Measurements from ENCODE around the gene JARID2. TPM values are rescaled to one million over a fixed set of nuclear protein-coding genes. Genes with fewer than 3 reads are reported as not detected.

JARID2 gene
- total and polyA plus RNA-seq, 2 of the 8 experiments (the other 6 are each of a cell fraction or from before 2014, with no cell fraction given): 60.1 to 239 TPM

DNA sequence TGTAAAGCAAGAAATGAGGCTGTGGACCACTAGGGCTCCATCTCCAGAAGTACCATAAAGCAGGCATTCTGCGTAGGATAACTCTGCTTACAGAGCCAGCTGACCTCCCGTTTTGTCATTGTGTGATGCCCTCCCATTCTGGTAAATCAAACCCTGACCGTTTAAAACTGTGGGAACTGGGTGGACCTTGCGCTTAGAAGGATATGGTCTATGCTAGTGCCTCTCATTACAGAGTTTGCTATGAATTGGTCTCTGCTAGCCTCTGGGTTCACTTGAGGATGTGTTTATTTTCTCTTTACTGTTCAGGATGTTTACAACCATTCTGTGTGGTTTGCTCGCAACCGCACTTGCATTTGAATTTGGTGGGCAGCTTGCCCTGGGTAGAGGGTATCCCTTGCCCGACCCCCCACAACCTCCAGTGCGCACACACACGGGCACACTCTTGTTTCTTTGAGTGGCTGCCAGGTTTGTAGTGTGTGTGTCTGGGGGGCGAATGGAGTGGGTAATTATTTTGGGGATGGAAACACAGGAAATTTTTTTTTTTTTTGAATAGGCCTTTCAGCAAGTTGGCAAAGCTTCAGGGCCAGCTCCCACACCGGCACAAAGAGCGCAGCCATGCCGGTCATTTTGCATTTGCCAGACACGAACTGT is 198.3 kb downstream of the JARID2 start:
- peaks cover 23% of the 10 kb centered on the region for H3K79me1 ChIP-seq (ENCODE audit: low read depth, low read length)
- no peak overlapping the region for H2BK5ac ChIP-seq (ENCODE audit: low read depth, low read length)
- H3K23ac ChIP-seq (ENCODE audit: insufficient read length): no peak overlapping the region
- H2BK15ac ChIP-seq (ENCODE audit: low read length): no peak overlapping the region
- no peak overlapping the region for H3K27ac ChIP-seq (ENCODE audit: low read depth, low read length)
- DNase-seq (ENCODE audit: low read depth in 1 of 2, low spot score in 2 of 2) (no peak), FAIRE-seq (no peak)
- ChIA-PET CTCF (ENCODE audit: partially characterized antibody) (interaction anchor here (0.8 to 3.8 kb wide), 10 partner anchors 9 to 249 kb away, joined by 3 to 21 read pairs (median 3); no protein-coding TSS in a partner anchor), POLR2A (ENCODE audit: partially characterized antibody) (interaction anchor here (1.0 kb wide), 1 partner anchor 9 kb away, joined by 3 read pairs; no protein-coding TSS in a partner anchor)
- no peak overlapping the region for H4K8ac ChIP-seq (ENCODE audit: extremely low read depth, insufficient read depth, low read length)
- no peak overlapping the region for H3K4me2 ChIP-seq (ENCODE audit: insufficient read depth in 1 of 2, low read depth in 2 of 2, low read length in 2 of 2)
- H4K91ac ChIP-seq (replicated peaks; ENCODE audit: insufficient read length, low read length): no peak overlapping the region
- no peak overlapping the region for H2BK120ac ChIP-seq (replicated peaks; ENCODE audit: low read depth, low read length)
- no peak overlapping the region for H3K56ac ChIP-seq (replicated peaks; ENCODE audit: insufficient read length, low read depth, low read length)
- no peak overlapping the region for H3K14ac ChIP-seq (ENCODE audit: insufficient read length)
- no peak overlapping the region for H2BK12ac ChIP-seq (ENCODE audit: low read depth, low read length)
- no peak overlapping the region for H3K9ac ChIP-seq (replicated peaks in 1 of 4; ENCODE audit: extremely low read depth in 1 of 4, low read depth in 3 of 4, low read length in 3 of 4)
- no peak overlapping the region for H4K5ac ChIP-seq (ENCODE audit: insufficient read length, low read depth, low read length)
- WGBS, 2 experiments (ENCODE audit: extremely low coverage in 1 of 2, insufficient coverage in 1 of 2, insufficient read length in 1 of 2, insufficient replicate concordance in 2 of 2, low coverage in 1 of 2, low lambda C conversion rate in 2 of 2, missing lambda C conversion rate in 1 of 2): 91% methylated on average over 10 of the region's 14 CpGs; no CpG with 5 or more reads in 1 of the 2 experiments
- H3K79me2 ChIP-seq (ENCODE audit: control insufficient read depth in 1 of 2, insufficient read depth in 2 of 2, low read length in 2 of 2): peaks cover 73 to 100% of the 10 kb centered on the region in 2 experiments
- peaks cover 55 to 67% of the 10 kb centered on the region in 2 experiments for H4K20me1 ChIP-seq (replicated peaks in 1 of 2; ENCODE audit: control insufficient read depth in 1 of 2, insufficient read depth in 2 of 2, low read length in 2 of 2)
- H2AK5ac ChIP-seq (ENCODE audit: low read depth, low read length): no peak overlapping the region
- no peak overlapping the region for H3K4ac ChIP-seq (replicated peaks; ENCODE audit: insufficient read length, low read depth, low read length)
- no peaks in the 10 kb centered on the region for H3K9me3 ChIP-seq (ENCODE audit: insufficient read depth in 2 of 2, low read depth in 1 of 2, low read length in 1 of 2)
- no peak overlapping the region for H2AFZ ChIP-seq (ENCODE audit: low read length)
- H3K18ac ChIP-seq (ENCODE audit: extremely low read depth, low read length): no peak overlapping the region
- H2BK20ac ChIP-seq (ENCODE audit: low read length): no peak overlapping the region
- no peak overlapping the region for H3K4me3 ChIP-seq (ENCODE audit: extremely low read depth in 1 of 4, insufficient read depth in 2 of 4, low read depth in 3 of 4, low read length in 4 of 4)
- H3K27me3 ChIP-seq (replicated peaks in 1 of 4; ENCODE audit: control insufficient read depth in 3 of 4, extremely low read depth in 1 of 4, insufficient read depth in 3 of 4, low read length in 3 of 4): no peaks in the 10 kb centered on the region
- no peaks in the 10 kb centered on the region for H3K23me2 ChIP-seq (ENCODE audit: low read depth, low read length)
- H3K36me3 ChIP-seq (ENCODE audit: control insufficient read depth in 2 of 4, insufficient read depth in 4 of 4, low read length in 3 of 4): peaks cover 0 to 6% (median 0%) of the 10 kb centered on the region in 4 experiments; a peak in 1 of 8 replicates
- peaks cover 5 to 42% (median 29%) of the 10 kb centered on the region in 4 experiments; a peak in 6 of 7 replicates for H3K4me1 ChIP-seq (replicated peaks in 1 of 4; ENCODE audit: control insufficient read depth in 3 of 4, insufficient read depth in 4 of 4, low read length in 3 of 4)
- TF ChIP-seq CBX8 (IDR thresholded peaks at IDR 0.05; ENCODE audit: borderline replicate concordance, low read depth, low read length) (no peak), FOSL1 (IDR thresholded peaks at IDR 0.05; ENCODE audit: insufficient read depth, low read depth, low read length) (no peak), KDM5A (IDR thresholded peaks at IDR 0.05; ENCODE audit: low read length) (no peak), TEAD4 (IDR thresholded peaks at IDR 0.05; ENCODE audit: low read depth, low read length) (no peak), SAP30 (IDR thresholded peaks at IDR 0.05; ENCODE audit: insufficient read depth, insufficient replicate concordance, low read length) (no peak), TCF12 (IDR thresholded peaks at IDR 0.05; ENCODE audit: low read depth, low read length) (no peak), KDM1A (IDR thresholded peaks at IDR 0.05; ENCODE audit: borderline replicate concordance, low read length) (no peak), ZNF274 (IDR thresholded peaks at IDR 0.05; ENCODE audit: borderline replicate concordance, extremely low read depth, low read length) (no peak), ASH2L (IDR thresholded peaks at IDR 0.05; ENCODE audit: low read length) (no peak)
- TF ChIP-seq, protein P1, sequence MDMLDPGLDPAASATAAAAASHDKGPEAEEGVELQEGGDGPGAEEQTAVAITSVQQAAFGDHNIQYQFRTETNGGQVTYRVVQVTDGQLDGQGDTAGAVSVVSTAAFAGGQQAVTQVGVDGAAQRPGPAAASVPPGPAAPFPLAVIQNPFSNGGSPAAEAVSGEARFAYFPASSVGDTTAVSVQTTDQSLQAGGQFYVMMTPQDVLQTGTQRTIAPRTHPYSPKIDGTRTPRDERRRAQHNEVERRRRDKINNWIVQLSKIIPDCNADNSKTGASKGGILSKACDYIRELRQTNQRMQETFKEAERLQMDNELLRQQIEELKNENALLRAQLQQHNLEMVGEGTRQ (IDR thresholded peaks at IDR 0.05; ENCODE audit: low read length): no peak
- TF ChIP-seq, protein P2, sequence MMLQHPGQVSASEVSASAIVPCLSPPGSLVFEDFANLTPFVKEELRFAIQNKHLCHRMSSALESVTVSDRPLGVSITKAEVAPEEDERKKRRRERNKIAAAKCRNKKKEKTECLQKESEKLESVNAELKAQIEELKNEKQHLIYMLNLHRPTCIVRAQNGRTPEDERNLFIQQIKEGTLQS (IDR thresholded peaks at IDR 0.05; ENCODE audit: insufficient read depth, low read depth, low read length): no peak
